CD4-positive, alpha-beta T cell treated with Interleukin-6 at 100 ng/mL for 8 hours (primary cell): ENCODE measurements around the gene LCTL.
"Not testable (repeated sequence)": the region's sequence is repeated elsewhere in the genome, so short reads cannot be mapped to it uniquely, and the experiment has no call there.

Source experiments
- DNase-seq: peaks from one replicate; pipeline ENCODE4 v3.0.0-alpha.2; 2020; ENCODE audit warnings: mixed read lengths, low spot score

The LCTL gene

GRCh38 chr15:66503041-66503648 lies 62.7 kb downstream of the LCTL start:
- not testable (repeated sequence) for DNase-seq

GRCh38 chr15:66502491-66502890 lies 63.3 kb downstream of the LCTL start:
- DNase-seq, result no peak

DNA sequence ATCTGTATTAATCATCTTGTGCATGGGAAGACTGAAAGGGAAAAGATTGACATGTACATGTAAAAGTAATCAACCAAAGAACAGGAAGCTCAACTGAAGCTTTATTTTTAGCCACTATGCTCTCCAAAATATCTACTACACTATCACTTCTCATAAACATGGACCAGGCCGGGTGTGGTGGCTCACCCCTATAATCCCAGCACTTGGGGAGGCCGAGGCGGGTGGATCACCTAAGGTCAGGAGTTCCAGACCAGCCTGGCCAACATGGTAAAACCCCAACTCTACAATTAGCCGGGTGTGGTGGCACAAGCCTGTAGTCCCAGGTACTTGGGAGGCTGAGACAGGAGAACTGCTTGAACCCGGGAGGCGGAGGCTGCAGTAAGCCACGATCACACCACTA lies 65.5 kb downstream of the LCTL start:
- not testable (repeated sequence) for DNase-seq

DNA sequence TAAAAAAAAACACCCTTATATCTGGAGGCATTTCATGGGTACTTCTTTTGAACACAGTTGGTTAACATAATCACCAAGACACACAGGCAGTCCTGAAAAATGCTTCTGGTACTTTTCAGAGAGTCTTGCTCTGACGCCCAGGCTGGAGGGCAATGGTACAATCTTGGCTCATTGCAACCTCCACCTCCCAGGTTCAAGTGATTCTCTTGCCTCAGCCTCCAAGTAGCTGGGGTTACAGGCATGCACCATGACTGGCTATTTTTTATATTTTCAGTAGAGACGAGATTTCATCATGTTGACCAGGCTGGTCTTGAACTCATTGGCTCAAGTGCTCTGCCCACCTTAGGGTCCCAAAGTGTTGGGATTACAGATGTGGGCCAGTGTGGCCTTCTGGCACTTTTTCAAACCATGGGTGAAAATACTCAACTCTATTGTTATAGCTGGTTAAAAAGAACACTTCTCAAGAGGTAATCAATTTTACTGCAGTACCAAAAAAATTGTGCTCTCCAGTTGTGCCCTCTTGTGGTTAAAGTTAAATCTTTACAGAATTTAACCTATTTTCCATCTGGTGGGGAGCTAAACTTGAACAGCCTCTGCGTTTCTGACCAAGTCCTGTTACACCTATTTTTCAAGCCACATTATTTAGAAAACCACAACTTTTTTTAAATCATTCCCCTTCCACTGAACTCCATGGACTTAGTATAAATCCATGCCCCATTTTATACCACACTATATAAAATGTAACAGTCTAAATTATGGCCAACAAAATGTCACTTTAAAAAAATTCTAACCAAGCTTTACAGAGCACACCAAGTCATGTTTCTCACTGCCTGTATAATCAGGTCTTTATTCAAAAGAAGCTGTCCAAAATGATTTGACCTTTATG lies 67.1 kb downstream of the LCTL start:
- peak; percentile 26 for DNase-seq
